HG03342 (cell line): ENCODE results near the gene CCNC.
"Not testable (repeated sequence)": the region's sequence is repeated elsewhere in the genome, so short reads cannot be mapped to it uniquely, and the experiment has no call there.

Experiments
- ATAC-seq: cut with Tn5 transposase; IDR thresholded peaks from one replicate; pipeline ENCODE4 v1.9.1; 2021; ENCODE audit warnings: mild to moderate bottlenecking, moderate library complexity; ENCODE audit not compliant: unreplicated experiment

CCNC gene

GRCh38 chr6:99603421-99604165, 35.1 kb upstream of the CCNC start:
- ATAC-seq: peak; percentile 47

DNA sequence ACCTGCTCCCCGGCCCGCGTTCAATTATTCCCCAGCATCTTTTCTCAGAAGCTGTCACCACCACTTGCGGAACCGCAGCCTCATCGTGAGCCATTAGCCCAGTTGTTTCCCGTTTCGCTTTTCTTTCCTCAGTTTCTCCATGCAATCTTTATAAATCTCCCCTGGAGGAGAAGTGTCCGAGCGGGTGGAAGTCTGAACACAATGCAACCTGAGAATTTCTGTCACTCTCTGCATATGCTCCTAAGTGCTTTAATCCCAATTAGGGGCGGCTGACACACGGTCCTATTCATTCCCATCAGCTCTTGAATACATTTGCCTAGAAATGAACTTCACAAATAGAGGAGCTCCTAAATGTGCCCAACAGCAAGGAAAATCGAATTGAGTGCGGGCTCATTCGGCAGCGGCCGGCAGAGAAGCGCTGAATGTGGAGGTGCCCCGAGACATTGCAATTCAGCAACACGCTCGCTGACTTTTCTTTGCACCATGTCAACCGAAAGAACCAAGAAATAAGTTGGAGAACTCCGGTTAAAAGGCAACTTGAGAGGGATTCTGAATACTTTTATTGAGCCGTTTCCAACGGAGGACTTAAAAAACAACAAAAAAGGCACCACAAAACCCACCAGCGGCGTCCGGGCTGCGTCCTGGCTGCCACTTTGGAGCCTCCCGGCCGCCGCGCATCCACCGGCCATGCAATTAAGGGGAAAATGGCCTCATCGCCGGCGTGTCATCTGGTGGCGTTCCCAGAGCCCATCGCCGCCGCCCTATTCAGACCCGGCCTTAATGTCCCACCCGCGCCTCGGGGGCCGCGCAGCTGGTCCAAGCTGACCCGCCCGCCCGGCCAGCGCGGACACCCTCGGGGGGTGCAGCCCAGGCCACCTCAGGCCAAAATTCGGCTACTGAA, 34.3 kb upstream of the CCNC start:
- no peak for ATAC-seq

DNA sequence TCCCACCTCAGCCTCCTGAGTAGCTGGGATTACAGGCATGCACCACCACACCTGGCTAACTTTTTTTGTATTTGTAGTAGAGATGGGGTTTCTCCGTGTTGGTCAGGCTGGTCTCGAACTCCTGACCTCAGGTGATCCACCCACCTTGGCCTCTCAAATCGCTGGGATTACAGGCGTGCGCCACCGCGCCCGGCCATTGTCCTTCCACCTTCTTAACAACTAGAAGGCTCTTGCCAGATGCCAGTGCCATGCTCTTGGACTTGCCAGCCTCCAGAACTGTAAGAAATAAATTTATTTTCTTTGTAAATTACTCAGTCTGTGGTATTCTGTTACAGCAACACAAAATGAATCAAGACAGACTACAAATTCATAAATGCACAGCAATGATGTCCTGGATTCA, 26.2 kb upstream of the CCNC start:
- not testable (repeated sequence) for ATAC-seq

DNA sequence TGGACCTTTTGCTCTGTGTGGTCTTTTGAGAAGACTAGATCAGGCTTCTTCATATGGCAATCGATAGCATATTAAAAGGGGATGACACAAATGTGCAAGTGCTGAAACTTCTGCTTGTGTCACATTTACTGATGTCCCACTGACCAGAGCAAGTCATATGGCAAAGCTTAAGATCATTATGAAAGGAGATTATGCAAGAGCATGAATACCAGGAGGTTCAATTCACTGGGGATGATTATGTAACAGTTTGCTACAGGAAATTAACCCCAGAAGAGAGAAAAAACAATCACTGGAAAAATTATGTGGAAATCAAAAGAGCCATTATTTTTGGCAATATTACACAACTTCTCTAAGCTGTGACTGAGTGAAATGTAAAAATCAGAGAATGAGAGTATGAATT, 24.4 kb upstream of the CCNC start:
- ATAC-seq: no peak

GRCh38 chr6:99591673-99592364, 23.4 kb upstream of the CCNC start:
- ATAC-seq: no peak

GRCh38 chr6:99590728-99591672, 22.5 kb upstream of the CCNC start:
- ATAC-seq: no peak

DNA sequence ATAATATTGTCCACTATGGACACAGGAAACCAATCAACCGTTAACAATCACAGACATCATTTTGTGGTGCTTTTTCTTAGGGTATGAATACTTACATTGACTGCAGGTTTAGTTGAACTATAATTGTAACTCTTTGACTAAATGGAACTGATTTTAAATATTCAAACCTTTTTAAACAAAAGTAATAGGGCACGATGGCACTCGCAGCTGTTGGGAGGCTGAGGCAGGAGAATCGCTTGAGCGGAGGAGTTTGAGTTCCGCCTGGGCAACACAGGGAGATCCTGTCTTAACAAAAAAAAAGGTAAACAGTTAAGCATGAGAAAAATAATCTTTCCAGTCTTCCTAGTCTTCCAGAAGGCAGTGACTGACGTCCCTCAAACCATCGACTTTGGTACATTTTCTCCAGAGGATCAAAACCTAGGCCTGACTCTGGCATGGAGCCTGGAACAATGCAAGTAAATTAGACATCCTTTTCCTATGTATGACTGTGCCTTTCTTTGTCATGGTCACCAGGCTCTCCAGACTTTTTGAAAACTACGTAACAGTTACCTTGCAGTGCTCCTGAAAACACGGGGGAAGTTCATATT, 21.5 kb upstream of the CCNC start:
- no peak for ATAC-seq

GRCh38 chr6:99589290-99589672, 20.8 kb upstream of the CCNC start:
- peak; percentile 26 for ATAC-seq

GRCh38 chr6:99588618-99589289, 20.3 kb upstream of the CCNC start:
- peak; percentile 87 for ATAC-seq

- ATAC-seq: no peak
Observed at GRCh38 chr6:99587792-99588191, 19.3 kb upstream of the CCNC start.

DNA sequence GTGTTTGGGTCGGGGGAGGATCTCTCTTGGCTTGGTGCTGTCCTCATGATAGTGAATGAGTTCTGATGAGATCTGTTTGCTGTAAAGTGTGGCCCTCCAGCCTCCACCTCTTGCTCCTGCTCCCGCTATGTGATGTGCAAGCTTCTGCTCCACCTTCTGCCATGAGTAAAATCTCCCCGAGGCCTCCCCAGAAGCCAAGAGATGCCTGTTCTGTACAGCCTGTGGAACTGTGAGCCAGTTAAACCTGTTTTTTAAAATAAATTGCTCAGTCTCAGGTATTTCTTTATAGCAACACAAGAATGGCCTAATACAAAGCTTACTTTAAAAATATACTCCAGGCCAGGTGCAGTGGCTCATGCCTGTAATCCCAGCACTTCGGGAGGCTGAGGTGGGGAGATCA, 11.3 kb upstream of the CCNC start:
- no peak for ATAC-seq

DNA sequence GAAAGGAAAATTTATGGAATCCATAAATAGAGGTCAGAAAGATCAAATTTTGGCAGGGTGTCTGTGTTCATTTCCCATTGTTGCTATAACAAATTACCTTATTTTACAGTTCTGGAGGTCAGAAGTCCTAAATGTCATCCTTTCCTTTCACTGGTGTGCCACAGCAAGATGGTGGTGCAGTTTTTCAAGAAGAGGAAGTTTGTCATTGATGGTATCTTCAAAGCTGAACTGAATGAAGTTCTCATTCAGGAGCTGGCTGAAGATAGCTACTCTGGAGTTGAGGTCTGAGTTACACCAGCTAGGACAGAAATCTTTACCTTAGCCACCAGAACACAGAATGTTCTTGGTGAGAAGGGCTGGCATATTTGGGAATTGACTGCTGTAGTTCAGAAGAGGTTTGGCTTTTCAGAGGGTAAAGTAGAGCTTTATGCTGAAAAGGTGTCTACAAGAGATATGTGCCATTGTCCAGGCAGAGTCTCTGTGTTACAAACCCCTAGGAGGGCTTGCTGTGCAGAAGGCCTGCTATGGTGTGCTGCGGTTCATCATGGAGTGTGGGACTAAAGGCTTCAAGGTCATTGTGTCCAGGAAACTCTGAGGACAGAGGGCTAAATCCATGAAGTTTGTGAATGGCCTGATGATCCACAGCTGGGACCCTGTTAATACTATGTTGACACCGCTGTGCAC, 7.2 kb upstream of the CCNC start:
- ATAC-seq: no peak

- ATAC-seq: no peak
Observed at GRCh38 chr6:99573980-99574617, 5.6 kb upstream of the CCNC start.

GRCh38 chr6:99563056-99563723, 5.3 kb downstream of the CCNC start:
- no peak for ATAC-seq

DNA sequence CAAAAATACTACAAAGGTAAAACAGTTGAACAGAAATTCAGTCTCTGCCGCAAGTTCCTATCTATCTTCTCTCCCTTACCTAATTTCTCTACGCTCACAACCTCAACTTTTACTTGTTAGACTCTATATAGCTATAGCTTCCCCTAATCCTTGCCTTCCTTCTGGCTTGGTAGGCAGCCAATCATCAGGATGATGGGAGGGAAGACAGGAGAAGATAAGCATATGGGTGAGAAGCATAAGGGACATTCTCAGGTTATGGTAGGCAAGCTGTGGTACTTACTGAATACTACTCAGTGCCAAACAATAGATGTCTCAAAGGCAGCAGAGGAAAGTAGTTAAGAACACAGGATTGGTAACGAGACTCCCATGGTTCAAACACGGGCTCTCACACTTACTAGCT, 7.8 kb downstream of the CCNC start:
- ATAC-seq: no peak

GRCh38 chr6:99559057-99559456, 9.4 kb downstream of the CCNC start:
- ATAC-seq: no peak

DNA sequence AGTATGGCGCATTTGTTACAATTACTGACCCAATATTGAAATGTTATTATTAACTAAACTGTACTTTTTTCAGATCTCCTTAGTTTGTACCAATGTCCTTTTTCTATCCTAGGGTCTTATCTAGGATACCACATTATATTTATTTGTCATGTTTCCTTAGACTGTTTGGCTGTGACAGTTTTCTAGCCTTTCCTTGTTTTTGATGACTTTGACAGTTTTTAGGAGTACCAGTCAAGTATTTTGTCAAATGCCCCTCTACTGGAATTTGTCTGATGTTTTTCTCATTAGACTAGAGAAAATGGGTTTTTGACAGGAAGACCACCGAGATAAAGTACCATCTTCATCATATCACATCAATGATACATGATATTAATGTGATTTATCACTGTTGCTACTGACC, 14.6 kb downstream of the CCNC start:
- no peak for ATAC-seq
